Activated CD4-positive, alpha-beta T cell treated with anti-CD3 and anti-CD28 coated beads for 1 hour (primary cell): Measurements from ENCODE around the gene PRUNE2.
"Not testable (repeated sequence)": the region's sequence is repeated elsewhere in the genome, so short reads cannot be mapped to it uniquely, and the experiment has no call there.

ENCODE experiments used
- DNase-seq: peaks from one replicate; pipeline ENCODE4 v3.0.0-alpha.2; 2020

Gene PRUNE2

GRCh38 chr9:76593961-76594735 lies 311.8 kb downstream of the PRUNE2 start:
- not testable (repeated sequence) for DNase-seq

- no peak for DNase-seq
These were observed 313.0 kb downstream of the PRUNE2 start for GRCh38 chr9:76592974-76593347.

- no peak for DNase-seq
These were observed 313.6 kb downstream of the PRUNE2 start for GRCh38 chr9:76592091-76592973.

- DNase-seq, result no peak
These were observed 314.5 kb downstream of the PRUNE2 start for GRCh38 chr9:76591256-76591950.

- DNase-seq, result no peak
These were observed 317.6 kb downstream of the PRUNE2 start for GRCh38 chr9:76588316-76588715.

- no peak for DNase-seq
These were observed 319.3 kb downstream of the PRUNE2 start for GRCh38 chr9:76586390-76587314.

GRCh38 chr9:76585487-76586389 lies 320.2 kb downstream of the PRUNE2 start:
- no peak for DNase-seq

- DNase-seq, result no peak
These were observed 322.7 kb downstream of the PRUNE2 start for GRCh38 chr9:76583256-76583655.

GRCh38 chr9:76581731-76582130 lies 324.2 kb downstream of the PRUNE2 start:
- DNase-seq, result no peak

GRCh38 chr9:76580820-76581219 lies 325.1 kb downstream of the PRUNE2 start:
- no peak for DNase-seq

GRCh38 chr9:76580188-76580587 lies 325.7 kb downstream of the PRUNE2 start:
- DNase-seq, result no peak

GRCh38 chr9:76576344-76576743 lies 329.6 kb downstream of the PRUNE2 start:
- no peak for DNase-seq

GRCh38 chr9:76575761-76576160 lies 330.2 kb downstream of the PRUNE2 start:
- no peak for DNase-seq

- DNase-seq, result no peak
These were observed 331.8 kb downstream of the PRUNE2 start for GRCh38 chr9:76573905-76574760.

- DNase-seq, result no peak
These were observed 332.5 kb downstream of the PRUNE2 start for GRCh38 chr9:76573408-76573807.

- no peak for DNase-seq
These were observed 333.8 kb downstream of the PRUNE2 start for GRCh38 chr9:76572151-76572550.

GRCh38 chr9:76571743-76572146 lies 334.2 kb downstream of the PRUNE2 start:
- DNase-seq, result no peak

GRCh38 chr9:76571288-76571687 lies 334.6 kb downstream of the PRUNE2 start:
- DNase-seq, result no peak

GRCh38 chr9:76570826-76571225 lies 335.1 kb downstream of the PRUNE2 start:
- DNase-seq, result no peak

GRCh38 chr9:76567086-76567485 lies 338.8 kb downstream of the PRUNE2 start:
- DNase-seq, result no peak
